Adrenal gland (tissue), 12 donors: ENCODE results near the gene STX16. TPM values are rescaled to one million over a fixed set of nuclear protein-coding genes. Genes with fewer than 3 reads are reported as not detected.

Experiments
- DNase-seq, 7 donors: peaks; one replicate each; pipeline ENCODE4 v3.0.0-alpha.2; 2019 to 2020
- H3K27ac ChIP-seq, 5 donors: fragments of 200-600 bp; sonication (generic) in 4 of 5; 1 replicate in 3 of 5; 2 replicates in 2 of 5; pipeline versions ENCODE4 v1.5.1 to v1.8.0; 2016 to 2020; ENCODE audit warnings: mild to moderate bottlenecking in 1 of 5
- H3K27me3 ChIP-seq: fragments of 200-600 bp; 2 replicates; pipeline ENCODE4 v1.8.0; 2021
- H3K36me3 ChIP-seq, 2 donors: fragments of 200-600 bp; replicated peaks in 1 of 2; 1 replicate in 1 of 2; 2 replicates in 1 of 2; pipeline versions ENCODE4 v1.5.1 to v1.8.0; 2018 to 2022
- H3K4me1 ChIP-seq, 2 donors: fragments of 200-600 bp; replicated peaks in 1 of 2; 1 replicate in 1 of 2; 2 replicates in 1 of 2; pipeline versions ENCODE4 v1.5.1 to v1.8.0; 2018 to 2021
- H3K4me3 ChIP-seq, 4 donors: fragments of 200-600 bp; sonication (generic) in 3 of 4; one replicate each; pipeline ENCODE4 v1.5.1; 2016 to 2018
- H3K9me3 ChIP-seq, 3 donors: fragments of 200-600 bp; sonication (generic) in 1 of 3; replicated peaks in 1 of 3; 1 replicate in 2 of 3; 2 replicates in 1 of 3; pipeline versions ENCODE4 v1.5.1 to v1.8.0; 2016 to 2021
- POLR2A ChIP-seq, 2 donors: fragments of 450-650 bp; IDR thresholded peaks; one replicate each; pipeline ENCODE4 v1.6.1; 2017; ENCODE audit warnings: antibody characterized with exemption in 2 of 2, mild to moderate bottlenecking in 2 of 2, moderate library complexity in 1 of 2
- WGBS, 4 donors: extraction: QIAGEN DNeasy Blood & Tissue Kit in 2 of 4; methylation state at CpG; one replicate each; pipeline versions ENCODE4 v1.1.5 to v1.1.7; 2013 to 2017; 5-methylcytosine and 5-hydroxymethylcytosine counted together
- intact Hi-C, 2 donors: fragments of 100-400 bp; cut with DNase I; formaldehyde crosslinking; loops; one replicate each; pipeline versions ENCODE4 v1.14.1 to v1.15.0; 2022 to 2023
- polyA plus RNA-seq, 3 donors: library from polyadenylated mRNA; stranded (reverse); fragments of 200-250 nt in 2 of 3; fragments of 350-450 nt in 1 of 3; fragmentation: Illumina TruSeq in 1 of 3; extraction: RNeasy Lipid Tissue Mini Kit (QIAGEN cat#74804) in 1 of 3; gene quantifications; one replicate each; pipeline ENCODE4 v1.2.3, GENCODE V29; 2013 to 2014
- total RNA-seq, 9 donors: library from RNA; depleted of rRNA in 4 of 9; stranded (reverse); fragments of >200 nt in 4 of 9; fragments of 120-200 nt in 1 of 9; fragmentation: NEBNext Ultra II Directional in 1 of 9; extraction: Animal tissue kit (Norgen Biotek cat#: 25700) in 1 of 9; gene quantifications; one replicate each; pipeline versions ENCODE4 v1.1.0 to v1.2.4, GENCODE V29; 2013 to 2023
- TF ChIP-seq, protein P1 (sequence below), 6 experiments: fragments of 450-650 bp in 4 of 6; fragments of 200-600 bp in 2 of 6; sonication (generic) in 1 of 6; IDR thresholded peaks; 1 replicate in 5 of 6; 2 replicates in 1 of 6; pipeline versions ENCODE4 v1.5.1 to v1.8.0; 2016 to 2021; ENCODE audit warnings: antibody characterized with exemption in 6 of 6, mild to moderate bottlenecking in 2 of 6, moderate library complexity in 1 of 6
- donor health status: healthy with polysubstance abuse.
- donor health status: Bipolar disorder and iron deficiency.
- donor health status: DM: yes; HTN: yes; CAD: no.
- donor health status: DM: no; HTN: no; CAD: no.
- donor health status: DM: no; HTN: no; CAD: no.
- donor health status: DM: yes; HTN: yes; CAD: no.

The STX16 gene
- total and polyA plus RNA-seq, 12 donors = 29.3 to 134 (median 43.6) TPM

DNA sequence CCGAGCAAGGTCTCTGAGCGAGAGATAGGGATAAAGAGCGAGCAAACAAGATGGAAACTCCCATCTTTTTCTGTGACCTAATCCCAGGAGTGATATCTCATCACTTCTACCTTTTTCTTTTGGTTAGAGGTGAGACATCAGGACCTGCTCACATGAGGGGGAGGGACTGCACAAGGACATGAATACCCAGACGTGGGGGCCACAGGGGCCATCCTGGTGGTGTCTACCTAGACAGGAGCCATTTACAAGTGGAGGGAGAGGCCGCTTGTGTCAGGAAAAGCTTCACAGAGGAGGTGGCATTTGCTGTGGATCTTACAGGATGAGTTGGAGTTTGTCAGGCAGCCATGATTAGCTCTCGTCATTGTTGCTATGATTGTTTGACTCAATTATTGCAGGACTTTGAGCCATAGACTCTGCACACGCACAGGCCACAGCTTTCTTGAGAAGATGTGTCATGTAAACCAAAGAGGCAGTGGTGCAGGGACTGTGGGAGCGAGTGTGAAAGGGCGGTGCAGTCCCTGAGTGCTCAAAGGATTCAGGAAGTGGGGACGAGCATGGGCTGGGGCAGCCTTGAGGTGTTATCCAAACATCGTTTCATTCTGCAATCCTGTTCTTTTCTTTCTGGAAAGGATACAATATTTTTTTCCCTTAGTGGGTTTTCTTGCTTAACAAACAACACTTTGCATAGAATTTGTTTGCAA is 49.2 kb downstream of the STX16 start:
- peak in 3 of 7 donors; percentile 4 to 12 (median 10) for DNase-seq
- Histone ChIP-seq H3K36me3 (peaks cover 0 to 86% of the 10 kb centered on the region in 2 donors), H3K4me3 (no peak overlapping the region), H3K9me3 (no peaks in the 10 kb centered on the region), H3K27ac (no peak overlapping the region), H3K27me3 (no peaks in the 10 kb centered on the region), H3K4me1 (no peaks in the 10 kb centered on the region)
- intact Hi-C loops = no loop called here
- TF ChIP-seq, protein P1, sequence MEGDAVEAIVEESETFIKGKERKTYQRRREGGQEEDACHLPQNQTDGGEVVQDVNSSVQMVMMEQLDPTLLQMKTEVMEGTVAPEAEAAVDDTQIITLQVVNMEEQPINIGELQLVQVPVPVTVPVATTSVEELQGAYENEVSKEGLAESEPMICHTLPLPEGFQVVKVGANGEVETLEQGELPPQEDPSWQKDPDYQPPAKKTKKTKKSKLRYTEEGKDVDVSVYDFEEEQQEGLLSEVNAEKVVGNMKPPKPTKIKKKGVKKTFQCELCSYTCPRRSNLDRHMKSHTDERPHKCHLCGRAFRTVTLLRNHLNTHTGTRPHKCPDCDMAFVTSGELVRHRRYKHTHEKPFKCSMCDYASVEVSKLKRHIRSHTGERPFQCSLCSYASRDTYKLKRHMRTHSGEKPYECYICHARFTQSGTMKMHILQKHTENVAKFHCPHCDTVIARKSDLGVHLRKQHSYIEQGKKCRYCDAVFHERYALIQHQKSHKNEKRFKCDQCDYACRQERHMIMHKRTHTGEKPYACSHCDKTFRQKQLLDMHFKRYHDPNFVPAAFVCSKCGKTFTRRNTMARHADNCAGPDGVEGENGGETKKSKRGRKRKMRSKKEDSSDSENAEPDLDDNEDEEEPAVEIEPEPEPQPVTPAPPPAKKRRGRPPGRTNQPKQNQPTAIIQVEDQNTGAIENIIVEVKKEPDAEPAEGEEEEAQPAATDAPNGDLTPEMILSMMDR (IDR thresholded peaks at IDR 0.05) = no peak
- TF ChIP-seq POLR2A (IDR thresholded peaks at IDR 0.05) = no peak
- WGBS, 4 donors = 88 to 96% (median 91%) methylated on average over 11 of the region's 11 CpGs

DNA sequence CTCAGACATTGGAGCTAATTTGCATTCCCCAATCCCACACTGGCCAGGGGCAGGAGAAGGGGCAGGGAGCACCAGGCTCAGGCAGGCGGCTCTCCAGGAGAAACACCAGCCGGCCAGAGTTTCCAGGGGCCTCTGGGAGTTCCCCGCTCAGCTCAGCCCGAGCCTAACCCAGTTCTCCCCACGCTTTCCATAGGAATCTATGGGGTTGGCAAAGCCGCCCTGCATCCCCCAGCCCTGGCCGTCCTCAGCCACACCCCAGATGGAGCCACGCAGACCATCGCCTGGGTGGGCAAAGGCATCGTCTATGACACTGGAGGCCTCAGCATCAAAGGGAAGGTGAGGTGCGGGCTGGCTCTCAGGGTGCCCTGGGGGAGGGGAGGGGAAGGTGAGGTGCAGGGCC is 49.7 kb downstream of the STX16 start:
- H3K4me1 ChIP-seq = no peaks in the 10 kb centered on the region
- H3K36me3 ChIP-seq = peaks cover 0 to 86% of the 10 kb centered on the region in 2 donors
- peak in 4 of 7 donors; percentile 4 to 13 (median 6) for DNase-seq
- H3K9me3 ChIP-seq = no peaks in the 10 kb centered on the region
- intact Hi-C loops = no loop called here
- WGBS, 4 donors = 80 to 93% (median 91%) methylated on average over 3 to 11 of the region's 11 CpGs
- H3K4me3 ChIP-seq = no peak overlapping the region
- no peak overlapping the region for H3K27ac ChIP-seq
- H3K27me3 ChIP-seq = no peaks in the 10 kb centered on the region
- TF ChIP-seq POLR2A (IDR thresholded peaks at IDR 0.05) = no peak
- TF ChIP-seq, protein P1 (IDR thresholded peaks at IDR 0.05) = no peak

DNA sequence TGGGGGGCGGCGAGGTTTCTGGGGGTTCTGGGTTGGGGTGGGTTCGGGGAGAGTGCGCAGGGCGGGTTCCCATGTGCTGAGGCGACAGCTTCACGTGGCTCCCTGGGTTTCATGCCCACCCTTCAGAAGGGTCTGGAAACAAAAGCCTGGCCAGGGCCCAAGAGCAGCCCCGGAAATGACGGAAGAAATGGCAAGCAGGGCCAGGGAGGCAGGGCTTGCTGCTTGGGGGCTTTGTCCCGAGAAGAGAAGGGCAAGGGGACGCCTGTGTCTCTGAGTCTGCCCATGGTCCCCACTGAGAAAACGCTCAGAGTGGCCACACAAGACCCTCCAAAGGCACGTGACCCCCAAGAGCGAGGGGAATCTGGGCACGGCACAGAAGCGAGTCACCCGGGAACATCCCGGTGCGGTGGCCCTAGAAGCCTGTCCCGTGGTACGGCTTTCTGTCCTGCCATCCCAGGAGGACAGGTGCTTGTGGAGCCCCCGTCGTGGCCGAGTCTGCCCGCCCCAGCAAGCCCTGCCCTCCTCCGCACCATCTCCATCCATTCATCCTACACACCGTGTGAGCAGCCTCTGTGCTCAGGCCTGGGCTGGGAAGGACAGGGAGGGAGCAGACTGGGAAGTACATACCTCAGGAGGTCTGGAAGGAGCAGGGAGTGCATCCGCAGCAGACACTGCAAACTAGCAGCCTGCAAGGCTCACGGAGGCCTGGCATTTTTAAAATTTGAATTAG is 50.5 kb downstream of the STX16 start:
- Histone ChIP-seq H3K36me3 (peaks cover 0 to 78% of the 10 kb centered on the region in 2 donors), H3K4me3 (no peak overlapping the region), H3K4me1 (no peaks in the 10 kb centered on the region), H3K27me3 (no peaks in the 10 kb centered on the region), H3K9me3 (no peaks in the 10 kb centered on the region), H3K27ac (no peak overlapping the region)
- WGBS, 4 donors = 92 to 96% (median 92%) methylated on average over 21 to 29 of the region's 29 CpGs
- intact Hi-C loops = no loop called here
- no peak for TF ChIP-seq POLR2A (IDR thresholded peaks at IDR 0.05)
- TF ChIP-seq, protein P1 (IDR thresholded peaks at IDR 0.05) = no peak
- DNase-seq = peak in 5 of 7 donors; percentile 5 to 41 (median 11)

DNA sequence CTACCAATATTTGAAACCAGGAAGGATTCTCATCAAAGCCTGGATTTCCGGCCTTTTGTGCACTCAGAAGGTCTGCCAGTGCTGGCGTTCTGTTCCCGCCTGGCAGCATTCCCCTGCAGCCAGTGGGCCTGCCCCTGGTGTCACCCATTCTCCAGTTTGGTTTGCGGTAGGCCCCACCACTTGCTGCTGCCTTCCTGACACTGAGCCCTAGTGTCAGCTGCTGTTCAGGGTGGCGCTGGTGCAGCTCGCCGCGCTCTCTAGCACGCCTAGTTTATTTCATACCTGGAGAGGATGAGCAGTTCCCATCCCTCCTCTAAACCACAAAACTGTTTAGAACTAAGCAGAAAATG is 51.1 kb downstream of the STX16 start:
- Histone ChIP-seq H3K36me3 (peaks cover 0 to 73% of the 10 kb centered on the region in 2 donors), H3K9me3 (no peaks in the 10 kb centered on the region)

More for the DNA sequence above, 51.1 kb downstream of the STX16 start:
- peak in 3 of 7 donors; percentile 9 to 43 (median 11) for DNase-seq
- WGBS, 4 donors = 92 to 99% (median 94%) methylated on average over 8 to 9 of the region's 9 CpGs
- Histone ChIP-seq H3K4me1 (no peaks in the 10 kb centered on the region), H3K4me3 (no peak overlapping the region), H3K27me3 (no peaks in the 10 kb centered on the region), H3K27ac (no peak overlapping the region)
- TF ChIP-seq, protein P1 (IDR thresholded peaks at IDR 0.05) = no peak
- TF ChIP-seq POLR2A (IDR thresholded peaks at IDR 0.05) = no peak
- intact Hi-C loops = no loop called here
